Endodermal cell (in vitro differentiated cells): ENCODE results near the gene NAT8L. TPM values are rescaled to one million over a fixed set of nuclear protein-coding genes. Genes with fewer than 3 reads are reported as not detected.

Experiments
- DNase-seq: peaks from one replicate; pipeline ENCODE4 v3.0.0-alpha.2; 2017
- H3K27ac ChIP-seq: 2 replicates; pipeline ENCODE4 v1.5.1; 2013; ENCODE audit warnings: mild to moderate bottlenecking, low read depth, low read length, moderate library complexity
- H3K27me3 ChIP-seq: 2 replicates; pipeline ENCODE4 v1.6.1; 2013; ENCODE audit warnings: mild to moderate bottlenecking, low read length, moderate library complexity; ENCODE audit not compliant: insufficient read depth, control insufficient read depth, poor library complexity, severe bottlenecking
- H3K36me3 ChIP-seq: 2 replicates; pipeline ENCODE4 v1.7.0; 2013; ENCODE audit warnings: mild to moderate bottlenecking, low read length, moderate library complexity; ENCODE audit not compliant: control insufficient read depth, insufficient read depth
- H3K4me1 ChIP-seq: one replicate; pipeline ENCODE4 v1.7.0; 2013; ENCODE audit warnings: low read length; ENCODE audit not compliant: control insufficient read depth, insufficient read depth
- H3K4me3 ChIP-seq: 2 replicates; pipeline ENCODE4 v1.5.1; 2013; ENCODE audit warnings: mild to moderate bottlenecking, low read length, moderate library complexity
- H3K9ac ChIP-seq: 2 replicates; pipeline ENCODE4 v1.6.1; 2013; ENCODE audit warnings: mild to moderate bottlenecking, low read length, moderate library complexity; ENCODE audit not compliant: poor library complexity, severe bottlenecking; ENCODE audit errors: extremely low read depth
- H3K9me3 ChIP-seq: 2 replicates; pipeline ENCODE4 v1.6.1; 2013; ENCODE audit warnings: mild to moderate bottlenecking, low read length, moderate library complexity; ENCODE audit not compliant: control insufficient read depth
- H3K27ac Mint-ChIP-seq: 2 replicates; pipeline ENCODE4 v1.8.0; 2020; ENCODE audit warnings: mixed read lengths
- H3K27me3 Mint-ChIP-seq: 2 replicates; pipeline ENCODE4 v1.8.0; 2021; ENCODE audit warnings: mild to moderate bottlenecking, mixed read lengths; ENCODE audit not compliant: insufficient read depth
- H3K36me3 Mint-ChIP-seq: 2 replicates; pipeline ENCODE4 v1.8.0; 2020; ENCODE audit warnings: low read depth, mixed read lengths
- H3K4me1 Mint-ChIP-seq: 2 replicates; pipeline ENCODE4 v1.8.0; 2020; ENCODE audit warnings: mixed read lengths
- H3K4me3 Mint-ChIP-seq: 2 replicates; pipeline ENCODE4 v1.8.0; 2020; ENCODE audit warnings: mild to moderate bottlenecking, moderate library complexity, mixed read lengths
- H3K9me3 Mint-ChIP-seq: 2 replicates; pipeline ENCODE4 v1.8.0; 2020; ENCODE audit warnings: mild to moderate bottlenecking, mixed read lengths
- CTCF ChIP-seq: fragments of 200-600 bp; sonication (generic); conservative IDR thresholded peaks from 2 replicates; pipeline ENCODE4 v1.5.0; 2021; ENCODE audit warnings: antibody characterized with exemption, mild to moderate bottlenecking
- WGBS, 2 experiments: methylation state at CpG; one replicate each; pipeline versions ENCODE4 v1.1.5 to v1.1.7; 2013; ENCODE audit warnings: missing lambda C conversion rate in 2 of 2, mixed read lengths in 1 of 2; ENCODE audit not compliant: insufficient coverage in 1 of 2, insufficient read length in 1 of 2; 5-methylcytosine and 5-hydroxymethylcytosine counted together
- total RNA-seq, 2 donors: library from RNA; stranded (reverse); fragmentation: NEBNext Ultra II Directional in 1 of 2; extraction: Animal tissue kit (Norgen Biotek cat#: 25700) in 1 of 2; gene quantifications; 2 replicates in 1 of 2; 3 replicates in 1 of 2; pipeline ENCODE4 v1.2.1, GENCODE V29; 2021

The NAT8L gene
- total RNA-seq, 2 donors from 2014 or later: 5.0 to 6.4 TPM

GRCh38 chr4:2089222-2089621 is 30.1 kb downstream of the NAT8L start:
- Mint-ChIP-seq H3K4me1 (peaks cover 2% of the 10 kb centered on the region), H3K9me3 (no peaks in the 10 kb centered on the region)
- WGBS, 2 experiments: 89 to 91% methylated on average over 1 of the region's 1 CpG

GRCh38 chr4:2090642-2091041 is 31.5 kb downstream of the NAT8L start:
- Histone ChIP-seq H3K27ac (no peak overlapping the region), H3K9me3 (no peaks in the 10 kb centered on the region), H3K4me3 (no peak overlapping the region), H3K27me3 (peaks cover 32% of the 10 kb centered on the region), H3K36me3 (no peaks in the 10 kb centered on the region), H3K4me1 (no peaks in the 10 kb centered on the region), H3K9ac (no peak overlapping the region)
- WGBS, 2 experiments: 89 to 90% methylated on average over 1 of the region's 1 CpG
- TF ChIP-seq CTCF: no peak
- H3K27me3 Mint-ChIP-seq: peaks cover 12% of the 10 kb centered on the region
- peaks cover 2% of the 10 kb centered on the region for H3K9me3 Mint-ChIP-seq
- no peaks in the 10 kb centered on the region for H3K36me3 Mint-ChIP-seq
- H3K4me3 Mint-ChIP-seq: no peak overlapping the region
- peaks cover 2% of the 10 kb centered on the region for H3K4me1 Mint-ChIP-seq
- no peak overlapping the region for H3K27ac Mint-ChIP-seq
- no peak for DNase-seq

More at GRCh38 chr4:2089222-2089621, 30.1 kb downstream of the NAT8L start:
- H3K4me1 ChIP-seq: no peaks in the 10 kb centered on the region
- no peak overlapping the region for H3K27ac ChIP-seq
- no peaks in the 10 kb centered on the region for H3K36me3 ChIP-seq
- H3K36me3 Mint-ChIP-seq: no peaks in the 10 kb centered on the region
- H3K9me3 ChIP-seq: no peaks in the 10 kb centered on the region
- H3K4me3 ChIP-seq: no peak overlapping the region
- H3K4me3 Mint-ChIP-seq: no peak overlapping the region
- peaks cover 12% of the 10 kb centered on the region for H3K27me3 Mint-ChIP-seq
- TF ChIP-seq CTCF: no peak
- no peak for DNase-seq
- no peak overlapping the region for H3K27ac Mint-ChIP-seq
- no peak overlapping the region for H3K9ac ChIP-seq
- peaks cover 32% of the 10 kb centered on the region for H3K27me3 ChIP-seq

DNA sequence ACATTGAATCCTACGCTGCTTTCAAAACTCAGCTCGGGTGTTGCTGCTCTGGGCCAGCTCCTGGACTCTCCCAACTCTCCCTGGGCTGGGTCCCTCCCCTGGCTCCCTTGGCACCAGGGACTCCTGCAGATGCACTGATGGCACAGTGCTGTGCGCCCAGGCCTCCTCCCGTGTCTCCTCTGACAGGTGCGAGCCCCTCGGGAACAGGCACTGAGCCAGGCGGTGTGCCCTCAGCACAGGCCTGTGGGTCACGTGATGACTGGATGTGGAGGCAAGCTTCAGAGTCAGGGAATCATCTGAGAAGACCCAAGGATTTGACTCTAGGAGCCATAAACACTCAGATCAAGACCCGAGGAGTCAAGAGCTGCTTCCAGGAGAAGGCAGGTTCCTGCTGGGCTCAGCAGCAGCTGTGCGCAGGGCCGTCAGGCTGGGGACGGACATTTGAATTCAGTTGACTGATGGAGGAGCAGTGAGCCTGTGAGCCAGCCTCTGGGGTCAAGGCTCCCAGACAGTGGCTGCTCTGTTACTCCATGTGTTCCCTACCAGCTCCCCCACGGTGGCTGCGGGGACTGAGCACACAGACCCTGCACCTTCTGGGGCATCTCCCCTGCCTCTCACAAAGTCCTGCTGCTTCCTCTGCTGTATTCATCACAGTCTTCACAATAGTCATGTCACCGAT is 33.0 kb downstream of the NAT8L start:
- Mint-ChIP-seq H3K4me1 (peaks cover 2% of the 10 kb centered on the region), H3K27me3 (peaks cover 16% of the 10 kb centered on the region), H3K4me3 (no peak overlapping the region), H3K36me3 (no peaks in the 10 kb centered on the region), H3K9me3 (peaks cover 15% of the 10 kb centered on the region), H3K27ac (no peak overlapping the region)
- no peak overlapping the region for H3K4me3 ChIP-seq
- H3K27me3 ChIP-seq: peaks cover 32% of the 10 kb centered on the region
- H3K9ac ChIP-seq: no peak overlapping the region
- peak overlapping the region; percentile 84 for H3K27ac ChIP-seq
- 87 to 90% methylated on average over 15 of the region's 15 CpGs for WGBS, 2 experiments
- peak; percentile 39 for DNase-seq
- H3K4me1 ChIP-seq: no peaks in the 10 kb centered on the region
- H3K36me3 ChIP-seq: no peaks in the 10 kb centered on the region
- no peak for TF ChIP-seq CTCF
- H3K9me3 ChIP-seq: peaks cover 9% of the 10 kb centered on the region
